Epithelial cell of esophagus (primary cell): ENCODE measurements around the gene SOX12.
"Not testable (repeated sequence)": the region's sequence is repeated elsewhere in the genome, so short reads cannot be mapped to it uniquely, and the experiment has no call there.

Experiments
- DNase-seq: peaks from one replicate; pipeline ENCODE4 v3.0.0; 2010; ENCODE audit warnings: low read depth
- H3K4me3 ChIP-seq: 2 replicates; pipeline ENCODE4 v1.5.1; 2011; ENCODE audit warnings: mild to moderate bottlenecking, low read length, control low read depth
- CTCF ChIP-seq: IDR thresholded peaks from 2 replicates; pipeline ENCODE4 v1.5.1; 2011; ENCODE audit warnings: low read depth, mild to moderate bottlenecking, low read length, control low read depth, inconsistent platforms; ENCODE audit not compliant: insufficient read depth; ENCODE audit errors: missing control alignments

The SOX12 gene

GRCh38 chr20:328975-329695 is 3.8 kb downstream of the SOX12 start:
- H3K4me3 ChIP-seq = no peak overlapping the region
- no peak for TF ChIP-seq CTCF
- no peak for DNase-seq

GRCh38 chr20:329851-330232 is 4.5 kb downstream of the SOX12 start:
- no peak for TF ChIP-seq CTCF
- no peak for DNase-seq
- H3K4me3 ChIP-seq = no peak overlapping the region

- DNase-seq = peak; percentile 64
- peak; percentile 88 for TF ChIP-seq CTCF
- H3K4me3 ChIP-seq = no peak overlapping the region
Measured at GRCh38 chr20:330233-331149, 5.1 kb downstream of the SOX12 start.

GRCh38 chr20:334578-334977 is 9.2 kb downstream of the SOX12 start:
- no peak for TF ChIP-seq CTCF
- DNase-seq = no peak
- no peak overlapping the region for H3K4me3 ChIP-seq

- not testable (repeated sequence) for H3K4me3 ChIP-seq, DNase-seq
Measured at GRCh38 chr20:336040-336439, 10.7 kb downstream of the SOX12 start.

GRCh38 chr20:341682-342081 is 16.3 kb downstream of the SOX12 start:
- no peak for TF ChIP-seq CTCF
- H3K4me3 ChIP-seq = no peak overlapping the region
- DNase-seq = peak; percentile 95

- no peak for TF ChIP-seq CTCF
- DNase-seq = no peak
Measured at GRCh38 chr20:343107-343506, 17.8 kb downstream of the SOX12 start.

More at GRCh38 chr20:343107-343506, 17.8 kb downstream of the SOX12 start:
- no peak overlapping the region for H3K4me3 ChIP-seq
